BLaER1 treated with 17β-estradiol and CSF1 and Interleukin-3, amounts not matched to agents 10 nM and 100 nM (cell line): Measurements from ENCODE around the gene PRSS33.
A peak's percentile ranks its signal among the peaks of the same experiment; 100 is the strongest.

ENCODE experiments used
- H3K27ac ChIP-seq, 11 experiments: shearing (Covaris generic); formaldehyde crosslinking; 2 replicates each; pipeline ENCODE4 v1.8.1; 2022
- H3K27me3 ChIP-seq, 11 experiments: shearing (Covaris generic); formaldehyde crosslinking; 2 replicates each; pipeline ENCODE4 v1.8.1; 2022
- H3K36me3 ChIP-seq, 11 experiments: shearing (Covaris generic); formaldehyde crosslinking; 2 replicates each; pipeline ENCODE4 v1.8.1; 2022
- H3K4me1 ChIP-seq, 10 experiments: shearing (Covaris generic); formaldehyde crosslinking; 2 replicates each; pipeline ENCODE4 v1.8.1; 2022
- H3K4me2 ChIP-seq, 11 experiments: shearing (Covaris generic); formaldehyde crosslinking; 2 replicates each; pipeline ENCODE4 v1.8.1; 2022
- H3K4me3 ChIP-seq, 10 experiments: shearing (Covaris generic); formaldehyde crosslinking; 2 replicates each; pipeline ENCODE4 v1.8.1; 2022
- H3K9ac ChIP-seq, 11 experiments: shearing (Covaris generic); formaldehyde crosslinking; 2 replicates each; pipeline ENCODE4 v1.8.1; 2022
- H3K9me3 ChIP-seq, 11 experiments: shearing (Covaris generic); formaldehyde crosslinking; replicated peaks in 1 of 11; 2 replicates each; pipeline ENCODE4 v1.8.1; 2022
- H4K20me1 ChIP-seq, 11 experiments: shearing (Covaris generic); formaldehyde crosslinking; 2 replicates each; pipeline ENCODE4 v1.8.1; 2022
- Cebpa-rat ChIP-seq, 11 experiments: shearing (Covaris generic); IDR thresholded peaks; 2 replicates each; pipeline ENCODE4 v1.8.1; 2022

PRSS33 gene

GRCh38 chr16:2740476-2740875, 46.9 kb downstream of the PRSS33 start:
- H3K4me2 ChIP-seq, result no peak overlapping the region
- no peaks in the 10 kb centered on the region for H4K20me1 ChIP-seq
- no peak for TF ChIP-seq Cebpa-rat (IDR thresholded peaks at IDR 0.05)
- H3K4me3 ChIP-seq, result no peak overlapping the region
- H3K9ac ChIP-seq, result no peak overlapping the region
- H3K9me3 ChIP-seq, result no peaks in the 10 kb centered on the region
- H3K4me1 ChIP-seq, result peaks cover 0 to 11% (median 7%) of the 10 kb centered on the region in 10 experiments; a peak in 9 of 20 replicates
- no peaks in the 10 kb centered on the region for H3K27me3 ChIP-seq
- no peaks in the 10 kb centered on the region for H3K36me3 ChIP-seq
- H3K27ac ChIP-seq, result no peak overlapping the region

DNA sequence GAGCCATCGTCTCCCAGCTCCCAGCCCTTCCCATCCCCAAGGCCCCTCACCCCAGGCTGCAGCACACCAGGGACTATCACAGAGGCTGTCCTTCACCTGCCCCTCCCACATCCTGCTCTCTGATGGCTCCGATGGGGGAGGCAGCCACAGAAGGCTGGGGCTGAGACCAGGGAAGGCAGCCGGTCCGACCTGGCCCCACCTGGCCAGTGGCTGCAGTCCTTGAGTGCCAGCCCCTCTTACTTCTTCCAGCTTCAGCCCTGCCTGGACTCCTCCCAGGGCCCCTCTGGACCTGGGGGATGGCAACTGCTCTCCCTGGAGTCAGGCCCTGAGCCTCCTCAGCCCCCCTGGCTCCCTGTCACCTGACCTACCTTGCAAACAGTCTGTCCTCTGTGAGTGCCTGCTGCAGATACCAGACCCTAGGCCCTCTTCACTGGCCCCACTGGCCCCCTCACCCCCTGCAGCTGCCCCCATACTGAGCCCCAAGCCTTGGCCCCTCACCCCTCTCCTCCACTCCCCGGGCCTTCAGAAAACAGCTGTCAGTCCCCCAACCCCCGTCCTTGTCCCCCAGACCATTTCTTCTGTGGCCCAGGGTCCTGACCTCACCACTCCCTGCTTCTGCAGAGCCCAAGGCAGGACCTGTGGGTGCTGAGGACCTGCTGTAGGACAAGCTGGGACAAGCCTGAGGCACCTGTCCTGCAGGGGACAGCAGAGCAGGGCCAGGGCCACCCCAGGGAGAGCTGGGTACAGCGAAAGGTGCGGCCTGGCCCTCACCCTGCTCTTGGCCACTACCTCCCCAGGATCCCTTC, 47.5 kb downstream of the PRSS33 start:
- Histone ChIP-seq H3K36me3 (no peaks in the 10 kb centered on the region), H3K4me2 (peak overlapping the region in 1 of 11 experiments; percentile 25; a peak in 2 of 22 replicates), H3K27me3 (no peaks in the 10 kb centered on the region), H3K4me3 (no peak overlapping the region), H3K9me3 (no peaks in the 10 kb centered on the region), H3K27ac (no peak overlapping the region), H4K20me1 (no peaks in the 10 kb centered on the region), H3K9ac (peak overlapping the region in 7 of 11 experiments; percentile 3 to 51 (median 30); a peak in 5 of 22 replicates), H3K4me1 (peaks cover 0 to 12% (median 8%) of the 10 kb centered on the region in 10 experiments; a peak in 10 of 20 replicates)
- no peak for TF ChIP-seq Cebpa-rat (IDR thresholded peaks at IDR 0.05)

- Histone ChIP-seq H3K27me3 (no peaks in the 10 kb centered on the region), H4K20me1 (no peaks in the 10 kb centered on the region), H3K4me3 (no peak overlapping the region), H3K9me3 (no peaks in the 10 kb centered on the region), H3K9ac (peak overlapping the region in 5 of 11 experiments; percentile 5 to 51 (median 13); a peak in 3 of 22 replicates), H3K36me3 (no peaks in the 10 kb centered on the region), H3K4me2 (no peak overlapping the region; a peak in 1 of 22 replicates), H3K27ac (no peak overlapping the region), H3K4me1 (peaks cover 0 to 12% (median 8%) of the 10 kb centered on the region in 10 experiments; a peak in 11 of 20 replicates)
- no peak for TF ChIP-seq Cebpa-rat (IDR thresholded peaks at IDR 0.05)
Observed at GRCh38 chr16:2738615-2739014, 48.7 kb downstream of the PRSS33 start.

GRCh38 chr16:2737895-2738418, 49.4 kb downstream of the PRSS33 start:
- H4K20me1 ChIP-seq, result no peaks in the 10 kb centered on the region
- no peaks in the 10 kb centered on the region for H3K9me3 ChIP-seq
- no peak overlapping the region for H3K27ac ChIP-seq
- no peaks in the 10 kb centered on the region for H3K36me3 ChIP-seq
- H3K9ac ChIP-seq, result no peak overlapping the region; a peak in 1 of 22 replicates
- no peak overlapping the region for H3K4me2 ChIP-seq
- H3K27me3 ChIP-seq, result no peaks in the 10 kb centered on the region
- no peak for TF ChIP-seq Cebpa-rat (IDR thresholded peaks at IDR 0.05)
- H3K4me1 ChIP-seq, result peaks cover 0 to 12% (median 8%) of the 10 kb centered on the region in 10 experiments; a peak in 11 of 20 replicates
- no peak overlapping the region for H3K4me3 ChIP-seq

DNA sequence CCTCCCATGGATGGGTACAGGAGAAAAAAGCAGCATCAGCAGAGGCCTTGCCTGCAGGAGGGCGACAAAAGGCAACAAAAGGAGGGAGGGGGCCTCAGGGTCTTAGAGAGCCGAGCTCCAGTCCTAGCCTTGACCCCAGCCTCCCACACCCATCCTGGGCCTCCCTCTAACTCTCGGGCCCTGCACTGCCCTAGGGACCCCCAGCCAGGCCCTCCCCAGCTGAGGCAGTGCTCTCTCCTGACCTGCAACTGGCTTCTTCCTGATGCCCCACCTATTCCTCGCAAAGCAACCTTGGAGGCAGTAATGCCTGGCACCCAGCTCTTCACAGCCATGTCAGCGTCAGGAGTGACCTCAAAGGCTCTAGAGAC, 50.1 kb downstream of the PRSS33 start:
- Histone ChIP-seq H3K27ac (no peak overlapping the region), H3K4me3 (no peak overlapping the region), H3K9ac (no peak overlapping the region)

GRCh38 chr16:2736476-2737237, 50.7 kb downstream of the PRSS33 start:
- no peaks in the 10 kb centered on the region for H4K20me1 ChIP-seq
- no peak overlapping the region for H3K9ac ChIP-seq
- no peak for TF ChIP-seq Cebpa-rat (IDR thresholded peaks at IDR 0.05)
- H3K27me3 ChIP-seq, result no peaks in the 10 kb centered on the region
- H3K36me3 ChIP-seq, result no peaks in the 10 kb centered on the region
- H3K4me3 ChIP-seq, result no peak overlapping the region
- H3K4me2 ChIP-seq, result no peak overlapping the region
- peaks cover 0 to 12% (median 8%) of the 10 kb centered on the region in 10 experiments; a peak in 11 of 20 replicates for H3K4me1 ChIP-seq
- no peak overlapping the region for H3K27ac ChIP-seq
- H3K9me3 ChIP-seq, result no peaks in the 10 kb centered on the region

More for the DNA sequence above, 50.1 kb downstream of the PRSS33 start:
- peaks cover 0 to 12% (median 8%) of the 10 kb centered on the region in 10 experiments; a peak in 11 of 20 replicates for H3K4me1 ChIP-seq
- no peaks in the 10 kb centered on the region for H3K36me3 ChIP-seq
- H3K27me3 ChIP-seq, result no peaks in the 10 kb centered on the region
- H4K20me1 ChIP-seq, result no peaks in the 10 kb centered on the region
- no peak overlapping the region for H3K4me2 ChIP-seq
- no peaks in the 10 kb centered on the region for H3K9me3 ChIP-seq
- TF ChIP-seq Cebpa-rat (IDR thresholded peaks at IDR 0.05), result no peak

GRCh38 chr16:2734844-2735515, 52.4 kb downstream of the PRSS33 start:
- no peaks in the 10 kb centered on the region for H3K9me3 ChIP-seq
- peaks cover 0 to 19% (median 11%) of the 10 kb centered on the region in 10 experiments; a peak in 14 of 20 replicates for H3K4me1 ChIP-seq
- H4K20me1 ChIP-seq, result no peaks in the 10 kb centered on the region
- no peak for TF ChIP-seq Cebpa-rat (IDR thresholded peaks at IDR 0.05)
- H3K27ac ChIP-seq, result no peak overlapping the region
- H3K27me3 ChIP-seq, result no peaks in the 10 kb centered on the region
- no peaks in the 10 kb centered on the region for H3K36me3 ChIP-seq
- no peak overlapping the region for H3K4me3 ChIP-seq
- no peak overlapping the region for H3K9ac ChIP-seq
- H3K4me2 ChIP-seq, result peak overlapping the region in 1 of 11 experiments; percentile 23; a peak in 1 of 22 replicates
